ENCODE data around the gene MAD1L1.

DNA sequence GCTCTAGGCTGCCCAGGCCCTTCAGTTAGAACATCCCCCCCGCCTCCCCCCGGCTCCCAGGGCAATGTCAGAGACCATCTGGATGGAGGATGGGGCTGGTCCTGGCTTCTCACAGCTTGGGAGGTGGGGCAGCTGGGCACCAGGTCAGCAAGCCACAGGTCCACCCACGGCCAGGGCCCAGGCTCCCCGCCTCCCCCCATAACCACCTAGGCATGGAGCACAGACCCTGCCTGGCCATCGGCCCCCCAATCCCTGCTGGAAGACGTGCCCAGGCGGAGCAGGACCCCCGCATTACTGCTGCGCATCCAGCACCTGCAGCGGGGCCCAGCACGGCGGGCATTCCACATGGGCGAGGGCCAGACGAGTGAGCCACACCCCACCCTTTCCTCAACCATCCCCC, 393.0 kb downstream of the MAD1L1 start:
- no peak for TF ChIP-seq POLR2A (IDR thresholded peaks at IDR 0.05)
- TF ChIP-seq, protein P1, sequence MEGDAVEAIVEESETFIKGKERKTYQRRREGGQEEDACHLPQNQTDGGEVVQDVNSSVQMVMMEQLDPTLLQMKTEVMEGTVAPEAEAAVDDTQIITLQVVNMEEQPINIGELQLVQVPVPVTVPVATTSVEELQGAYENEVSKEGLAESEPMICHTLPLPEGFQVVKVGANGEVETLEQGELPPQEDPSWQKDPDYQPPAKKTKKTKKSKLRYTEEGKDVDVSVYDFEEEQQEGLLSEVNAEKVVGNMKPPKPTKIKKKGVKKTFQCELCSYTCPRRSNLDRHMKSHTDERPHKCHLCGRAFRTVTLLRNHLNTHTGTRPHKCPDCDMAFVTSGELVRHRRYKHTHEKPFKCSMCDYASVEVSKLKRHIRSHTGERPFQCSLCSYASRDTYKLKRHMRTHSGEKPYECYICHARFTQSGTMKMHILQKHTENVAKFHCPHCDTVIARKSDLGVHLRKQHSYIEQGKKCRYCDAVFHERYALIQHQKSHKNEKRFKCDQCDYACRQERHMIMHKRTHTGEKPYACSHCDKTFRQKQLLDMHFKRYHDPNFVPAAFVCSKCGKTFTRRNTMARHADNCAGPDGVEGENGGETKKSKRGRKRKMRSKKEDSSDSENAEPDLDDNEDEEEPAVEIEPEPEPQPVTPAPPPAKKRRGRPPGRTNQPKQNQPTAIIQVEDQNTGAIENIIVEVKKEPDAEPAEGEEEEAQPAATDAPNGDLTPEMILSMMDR (IDR thresholded peaks at IDR 0.05), result no peak
